A673 (cell line): ENCODE results near the gene OR51S1. TPM values are rescaled to one million over a fixed set of nuclear protein-coding genes. Genes with fewer than 3 reads are reported as not detected.
"Not testable (repeated sequence)": the region's sequence is repeated elsewhere in the genome, so short reads cannot be mapped to it uniquely, and the experiment has no call there.

Source experiments
- BruUV-seq: library from RNA; stranded (reverse); fragments of 400-500 nt; replicated peaks from 2 replicates; lab custom pipeline; 2021; lab: Mats Ljungman, UMichigan
- CTCF ChIA-PET: fragments of 300-600 bp; sonication (Branson Sonifier 250); formaldehyde crosslinking; loops from one replicate; lab custom pipeline; 2022; ENCODE audit warnings: antibody characterized with exemption; lab: Charles Lee
- POLR2A ChIA-PET: fragments of 300-600 bp; sonication (Branson Sonifier 250); formaldehyde crosslinking; loops from one replicate; lab custom pipeline; 2022; ENCODE audit warnings: antibody characterized with exemption; ENCODE audit not compliant: low non-redundant PET; lab: Charles Lee
- DNase-seq: peaks from one replicate; pipeline ENCODE4 v3.0.0-alpha.2; 2015; ENCODE audit warnings: low spot score
- H3K27ac ChIP-seq: fragments of 200-600 bp; sonication (generic); 2 replicates; pipeline ENCODE4 v1.5.1; 2016; ENCODE audit warnings: mixed run types, low read depth, mild to moderate bottlenecking, mixed read lengths, antibody characterized with exemption, low read length; ENCODE audit not compliant: poor library complexity, severe bottlenecking
- H3K27me3 ChIP-seq: fragments of 200-600 bp; sonication (generic); replicated peaks from 2 replicates; pipeline ENCODE4 v1.6.1; 2017; ENCODE audit warnings: mixed run types, low read depth, mild to moderate bottlenecking, mixed read lengths, antibody characterized with exemption, low read length; ENCODE audit not compliant: insufficient read depth, poor library complexity
- H3K36me3 ChIP-seq: fragments of 200-600 bp; sonication (generic); 2 replicates; pipeline ENCODE4 v1.6.1; 2016; ENCODE audit warnings: mixed run types, mild to moderate bottlenecking, mixed read lengths, antibody characterized with exemption, low read length; ENCODE audit not compliant: insufficient read depth, poor library complexity, severe bottlenecking
- H3K4me1 ChIP-seq: fragments of 200-600 bp; sonication (generic); 2 replicates; pipeline ENCODE4 v1.6.1; 2017; ENCODE audit warnings: mixed run types, mild to moderate bottlenecking, mixed read lengths, antibody characterized with exemption, low read length; ENCODE audit not compliant: insufficient read depth, poor library complexity, severe bottlenecking
- H3K4me3 ChIP-seq: fragments of 200-600 bp; sonication (generic); 2 replicates; pipeline ENCODE4 v1.5.1; 2016; ENCODE audit warnings: low read depth, mixed run types, mild to moderate bottlenecking, mixed read lengths, low read length; ENCODE audit not compliant: poor library complexity, severe bottlenecking
- H3K9me3 ChIP-seq: fragments of 200-600 bp; sonication (generic); 2 replicates; pipeline ENCODE4 v1.6.1; 2016; ENCODE audit warnings: mixed run types, low read depth, mild to moderate bottlenecking, mixed read lengths, antibody characterized with exemption, low read length; ENCODE audit not compliant: poor library complexity, severe bottlenecking
- EZH2 ChIP-seq: fragments of 200-600 bp; sonication (generic); IDR thresholded peaks from 2 replicates; pipeline ENCODE4 v1.6.1; 2017; ENCODE audit warnings: borderline replicate concordance, low read depth, mild to moderate bottlenecking, mixed read lengths, antibody characterized with exemption, low read length; ENCODE audit not compliant: poor library complexity, severe bottlenecking
- intact Hi-C: fragments of 100-400 bp; cut with micrococcal nuclease; formaldehyde crosslinking; loops from one replicate; pipeline ENCODE4 v1.10.0; 2022; ENCODE audit not compliant: unreplicated experiment
- total RNA-seq: library from RNA; stranded (reverse); gene quantifications from 2 replicates; pipeline ENCODE4 v1.2.3, GENCODE V29; 2021
- TF ChIP-seq, protein P1 (sequence below): fragments of 300-800, 200-600 bp; sonication (generic); conservative IDR thresholded peaks from 2 replicates; pipeline ENCODE4 v1.5.1; 2017; ENCODE audit warnings: low read depth, mild to moderate bottlenecking, antibody characterized with exemption, low read length, moderate library complexity, mixed read lengths

The OR51S1 gene
- total RNA-seq, 1 experiment from 2014 or later, result not detected

DNA sequence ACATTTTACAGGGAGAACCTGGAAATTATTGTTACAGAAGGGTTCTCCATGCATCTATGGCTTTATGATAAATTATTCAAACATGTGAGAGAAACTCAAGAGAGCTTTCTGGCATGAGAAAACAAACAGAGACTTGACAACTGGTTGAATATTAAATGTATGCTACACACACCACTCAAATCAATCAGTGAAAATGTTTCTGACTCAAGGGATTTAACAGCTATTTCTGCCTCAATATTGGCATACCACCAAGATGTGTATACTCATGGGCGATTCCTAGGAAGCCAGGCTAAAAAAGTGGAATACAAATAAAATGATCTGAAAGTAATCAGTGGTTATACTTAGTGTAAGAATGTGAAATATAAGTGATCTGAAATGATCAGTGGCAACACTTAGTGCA lies 16.8 kb upstream of the OR51S1 start:
- CTCF ChIA-PET, result no interaction called here
- POLR2A ChIA-PET, result no interaction called here
- Histone ChIP-seq H3K4me1 (no peaks in the 10 kb centered on the region), H3K4me3 (no peak overlapping the region), H3K27me3 (no peaks in the 10 kb centered on the region), H3K27ac (no peak overlapping the region), H3K36me3 (no peaks in the 10 kb centered on the region), H3K9me3 (no peaks in the 10 kb centered on the region)
- BruUV-seq, result no TSS peak
- no peak for DNase-seq
- TF ChIP-seq, protein P1, sequence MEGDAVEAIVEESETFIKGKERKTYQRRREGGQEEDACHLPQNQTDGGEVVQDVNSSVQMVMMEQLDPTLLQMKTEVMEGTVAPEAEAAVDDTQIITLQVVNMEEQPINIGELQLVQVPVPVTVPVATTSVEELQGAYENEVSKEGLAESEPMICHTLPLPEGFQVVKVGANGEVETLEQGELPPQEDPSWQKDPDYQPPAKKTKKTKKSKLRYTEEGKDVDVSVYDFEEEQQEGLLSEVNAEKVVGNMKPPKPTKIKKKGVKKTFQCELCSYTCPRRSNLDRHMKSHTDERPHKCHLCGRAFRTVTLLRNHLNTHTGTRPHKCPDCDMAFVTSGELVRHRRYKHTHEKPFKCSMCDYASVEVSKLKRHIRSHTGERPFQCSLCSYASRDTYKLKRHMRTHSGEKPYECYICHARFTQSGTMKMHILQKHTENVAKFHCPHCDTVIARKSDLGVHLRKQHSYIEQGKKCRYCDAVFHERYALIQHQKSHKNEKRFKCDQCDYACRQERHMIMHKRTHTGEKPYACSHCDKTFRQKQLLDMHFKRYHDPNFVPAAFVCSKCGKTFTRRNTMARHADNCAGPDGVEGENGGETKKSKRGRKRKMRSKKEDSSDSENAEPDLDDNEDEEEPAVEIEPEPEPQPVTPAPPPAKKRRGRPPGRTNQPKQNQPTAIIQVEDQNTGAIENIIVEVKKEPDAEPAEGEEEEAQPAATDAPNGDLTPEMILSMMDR, result no peak
- no peak for TF ChIP-seq EZH2
- intact Hi-C loops, result no loop called here

- Histone ChIP-seq H3K4me3 (no peak overlapping the region), H3K27me3 (no peaks in the 10 kb centered on the region), H3K9me3 (no peaks in the 10 kb centered on the region), H3K4me1 (no peaks in the 10 kb centered on the region), H3K36me3 (no peaks in the 10 kb centered on the region), H3K27ac (no peak overlapping the region)
- no peak for DNase-seq
- POLR2A ChIA-PET, result no interaction called here
- no TSS peak for BruUV-seq
- CTCF ChIA-PET, result no interaction called here
- TF ChIP-seq, protein P1, result no peak
- TF ChIP-seq EZH2, result no peak
- intact Hi-C loops, result no loop called here
Measured at GRCh38 chr11:4863876-4864275, 14.9 kb upstream of the OR51S1 start.

DNA sequence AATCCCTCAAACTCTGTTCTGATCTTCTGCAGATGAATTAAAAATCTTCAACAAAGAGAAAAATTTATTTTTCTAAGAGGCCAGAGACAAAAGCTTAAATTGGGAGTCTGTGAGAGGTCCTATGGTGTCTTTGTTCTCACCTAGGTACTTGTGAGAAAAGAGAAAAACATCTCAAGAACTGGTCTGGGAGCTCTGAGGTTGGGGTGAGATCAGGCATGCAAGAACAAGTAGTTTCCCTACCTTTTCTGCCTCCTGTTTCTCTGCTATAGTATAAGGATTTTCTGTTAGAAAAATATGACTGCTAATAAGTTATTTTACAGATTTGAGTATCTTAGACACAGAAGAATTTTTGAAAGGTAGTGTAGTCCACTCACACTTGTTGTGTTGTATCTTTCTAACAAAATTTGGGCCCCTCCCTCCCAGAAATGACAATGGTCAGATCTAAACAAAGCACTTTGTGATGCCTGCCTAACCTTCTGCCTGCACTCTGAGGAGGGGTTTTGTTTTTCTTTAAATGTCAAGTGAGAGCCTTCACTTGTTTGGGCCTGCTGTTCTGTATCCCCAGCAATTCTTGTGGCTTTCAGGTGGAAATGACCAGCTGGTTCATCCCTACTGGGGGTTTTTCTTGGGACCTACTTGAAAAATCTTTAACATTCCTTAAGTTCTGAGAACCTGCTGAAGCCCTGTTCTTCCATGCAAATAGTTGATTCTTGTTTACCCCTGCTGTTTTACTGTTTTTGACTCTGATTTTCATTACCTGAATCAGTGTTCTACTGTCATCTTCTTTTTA lies 13.6 kb upstream of the OR51S1 start:
- H3K27ac ChIP-seq, result no peak overlapping the region
- H3K4me1 ChIP-seq, result no peaks in the 10 kb centered on the region
- no peaks in the 10 kb centered on the region for H3K9me3 ChIP-seq
- ChIA-PET CTCF (no interaction called here), POLR2A (no interaction called here)
- BruUV-seq, result no TSS peak
- no peak overlapping the region for H3K4me3 ChIP-seq
- intact Hi-C loops, result no loop called here
- H3K36me3 ChIP-seq, result no peaks in the 10 kb centered on the region
- no peak for DNase-seq
- no peaks in the 10 kb centered on the region for H3K27me3 ChIP-seq
- no peak for TF ChIP-seq EZH2
- TF ChIP-seq, protein P1, result no peak

DNA sequence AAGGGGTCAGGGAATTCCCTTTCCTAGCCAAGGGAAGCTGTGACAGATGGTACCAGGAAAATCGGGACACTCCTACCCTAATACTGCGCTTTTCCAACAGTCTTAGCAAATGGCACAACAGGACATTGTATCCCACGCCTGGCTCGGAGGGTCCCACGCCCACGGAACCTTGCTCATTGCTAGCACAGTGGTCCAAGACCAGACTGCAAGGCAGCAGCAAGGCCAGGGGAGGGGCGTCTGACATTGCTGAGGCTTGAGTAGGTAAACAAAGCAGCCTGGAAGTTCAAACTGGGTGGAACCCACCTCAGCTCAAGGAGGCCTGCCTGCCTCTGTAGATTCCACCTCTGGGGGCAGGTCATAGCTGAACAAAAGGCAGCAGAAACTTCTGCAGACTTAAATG lies 5.3 kb upstream of the OR51S1 start:
- CTCF ChIA-PET, H3K4me3 ChIP-seq, DNase-seq, intact Hi-C loops, H3K27me3 ChIP-seq, H3K9me3 ChIP-seq, H3K4me1 ChIP-seq, BruUV-seq, POLR2A ChIA-PET, H3K27ac ChIP-seq, H3K36me3 ChIP-seq: not testable (repeated sequence)
